Measurements from ENCODE around the gene TBC1D21. TPM values are rescaled to one million over a fixed set of nuclear protein-coding genes. Genes with fewer than 3 reads are reported as not detected.

Gene TBC1D21
- total RNA-seq, 1 experiment from 2014 or later: not detected

- H3K9me3 ChIP-seq (ENCODE audit: low read length): no peaks in the 10 kb centered on the region
- H3K4me3 ChIP-seq (ENCODE audit: low read length): no peak overlapping the region
- no peaks in the 10 kb centered on the region for H4K20me1 ChIP-seq (ENCODE audit: insufficient read depth, low read depth, low read length)
- H3K9me2 ChIP-seq (replicated peaks; ENCODE audit: insufficient read depth, low read length): no peaks in the 10 kb centered on the region
- no peaks in the 10 kb centered on the region for H3K79me2 ChIP-seq (ENCODE audit: low read length)
- H3K36me3 ChIP-seq (ENCODE audit: insufficient read depth, low read length): no peaks in the 10 kb centered on the region
- H3K4me2 ChIP-seq (ENCODE audit: low read depth, low read length, poor library complexity, severe bottlenecking): no peak overlapping the region
- H3K4me1 ChIP-seq (ENCODE audit: low read length): no peaks in the 10 kb centered on the region
- H3K27ac ChIP-seq (ENCODE audit: low read length): no peak overlapping the region
- no peak overlapping the region for H2AFZ ChIP-seq (ENCODE audit: low read length)
- no peaks in the 10 kb centered on the region for H3K27me3 ChIP-seq (ENCODE audit: low read length)
- H3K9ac ChIP-seq (ENCODE audit: low read length): no peak overlapping the region
- no peak for DNase-seq
Measured at GRCh38 chr15:73888224-73889041, 15.1 kb downstream of the TBC1D21 start.

- Histone ChIP-seq H3K4me2 (ENCODE audit: low read depth, low read length, poor library complexity, severe bottlenecking) (no peak overlapping the region), H3K27me3 (ENCODE audit: low read length) (no peaks in the 10 kb centered on the region)
Measured at GRCh38 chr15:73889053-73889761, 15.8 kb downstream of the TBC1D21 start.

GRCh38 chr15:73889762-73890124 is 16.4 kb downstream of the TBC1D21 start:
- H2AFZ ChIP-seq (ENCODE audit: low read length): no peak overlapping the region
- DNase-seq: no peak
- no peaks in the 10 kb centered on the region for H3K4me1 ChIP-seq (ENCODE audit: low read length)
- no peaks in the 10 kb centered on the region for H3K9me3 ChIP-seq (ENCODE audit: low read length)
- H3K36me3 ChIP-seq (ENCODE audit: insufficient read depth, low read length): no peaks in the 10 kb centered on the region
- H3K79me2 ChIP-seq (ENCODE audit: low read length): no peaks in the 10 kb centered on the region
- H3K27me3 ChIP-seq (ENCODE audit: low read length): no peaks in the 10 kb centered on the region
- no peaks in the 10 kb centered on the region for H4K20me1 ChIP-seq (ENCODE audit: insufficient read depth, low read depth, low read length)
- no peak overlapping the region for H3K27ac ChIP-seq (ENCODE audit: low read length)
- no peaks in the 10 kb centered on the region for H3K9me2 ChIP-seq (replicated peaks; ENCODE audit: insufficient read depth, low read length)
- no peak overlapping the region for H3K4me2 ChIP-seq (ENCODE audit: low read depth, low read length, poor library complexity, severe bottlenecking)
- H3K4me3 ChIP-seq (ENCODE audit: low read length): no peak overlapping the region
- H3K9ac ChIP-seq (ENCODE audit: low read length): no peak overlapping the region

More at GRCh38 chr15:73889053-73889761, 15.8 kb downstream of the TBC1D21 start:
- H3K9me2 ChIP-seq (replicated peaks; ENCODE audit: insufficient read depth, low read length): no peaks in the 10 kb centered on the region
- H3K9me3 ChIP-seq (ENCODE audit: low read length): no peaks in the 10 kb centered on the region
- H3K36me3 ChIP-seq (ENCODE audit: insufficient read depth, low read length): no peaks in the 10 kb centered on the region
- H4K20me1 ChIP-seq (ENCODE audit: insufficient read depth, low read depth, low read length): no peaks in the 10 kb centered on the region
- H3K4me3 ChIP-seq (ENCODE audit: low read length): no peak overlapping the region
- H3K79me2 ChIP-seq (ENCODE audit: low read length): no peaks in the 10 kb centered on the region
- H3K27ac ChIP-seq (ENCODE audit: low read length): no peak overlapping the region
- no peaks in the 10 kb centered on the region for H3K4me1 ChIP-seq (ENCODE audit: low read length)
- no peak overlapping the region for H2AFZ ChIP-seq (ENCODE audit: low read length)
- no peak for DNase-seq
- no peak overlapping the region for H3K9ac ChIP-seq (ENCODE audit: low read length)

- no peaks in the 10 kb centered on the region for H4K20me1 ChIP-seq (ENCODE audit: insufficient read depth, low read depth, low read length)
- peaks cover 7% of the 10 kb centered on the region; the same call in 1 of the 2 replicates for H3K4me1 ChIP-seq (ENCODE audit: low read length)
- no peaks in the 10 kb centered on the region for H3K9me3 ChIP-seq (ENCODE audit: low read length)
- H3K36me3 ChIP-seq (ENCODE audit: insufficient read depth, low read length): no peaks in the 10 kb centered on the region
- no peak overlapping the region for H2AFZ ChIP-seq (ENCODE audit: low read length)
- H3K79me2 ChIP-seq (ENCODE audit: low read length): no peaks in the 10 kb centered on the region
- H3K27me3 ChIP-seq (ENCODE audit: low read length): no peaks in the 10 kb centered on the region
- DNase-seq: no peak
- H3K9ac ChIP-seq (ENCODE audit: low read length): no peak overlapping the region
- no peak overlapping the region for H3K4me3 ChIP-seq (ENCODE audit: low read length)
- no peak overlapping the region for H3K27ac ChIP-seq (ENCODE audit: low read length)
- H3K4me2 ChIP-seq (ENCODE audit: low read depth, low read length, poor library complexity, severe bottlenecking): no peak overlapping the region
- H3K9me2 ChIP-seq (replicated peaks; ENCODE audit: insufficient read depth, low read length): no peaks in the 10 kb centered on the region
Measured at GRCh38 chr15:73891328-73892315, 18.3 kb downstream of the TBC1D21 start.

DNA sequence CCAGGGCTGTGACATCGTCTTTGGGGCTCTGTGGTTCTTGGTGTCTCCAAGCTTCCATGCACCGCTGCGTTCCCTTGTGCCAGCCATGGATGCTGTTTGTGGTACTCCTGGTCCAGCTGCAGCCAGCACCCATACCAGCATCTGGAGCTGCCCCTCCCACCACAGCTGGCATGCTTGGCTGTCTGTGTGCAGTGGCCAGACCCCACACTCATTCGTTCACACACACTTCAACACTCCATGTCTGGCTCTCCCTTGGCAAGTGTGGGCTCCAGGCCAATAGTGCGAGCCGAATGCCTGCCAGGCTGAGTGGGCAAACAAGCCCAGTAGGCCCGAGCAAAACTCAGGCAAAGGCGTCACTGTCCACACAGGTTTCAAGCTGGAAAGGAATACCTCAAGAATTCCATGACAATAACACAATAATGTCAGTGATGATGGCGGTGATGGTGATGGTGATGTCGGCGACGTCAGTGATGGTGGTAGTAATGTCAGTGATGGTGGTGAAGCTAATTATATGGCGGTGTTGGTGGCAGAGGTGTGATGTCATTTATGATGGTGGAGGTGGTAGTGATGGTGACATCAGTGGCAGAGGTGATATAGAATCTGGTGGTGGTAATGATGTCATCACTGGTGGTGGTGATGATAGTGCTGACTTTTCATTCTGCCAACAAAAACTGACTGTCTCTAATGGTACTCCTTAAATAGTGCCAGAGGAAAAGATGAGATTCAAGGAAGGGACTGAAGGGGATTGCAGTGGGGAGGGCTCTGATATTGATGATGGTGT is 19.3 kb downstream of the TBC1D21 start:
- H3K27ac ChIP-seq (ENCODE audit: low read length): no peak overlapping the region
- no peaks in the 10 kb centered on the region for H3K9me3 ChIP-seq (ENCODE audit: low read length)
- H3K79me2 ChIP-seq (ENCODE audit: low read length): no peaks in the 10 kb centered on the region
- no peak overlapping the region for H3K9ac ChIP-seq (ENCODE audit: low read length)
- H3K36me3 ChIP-seq (ENCODE audit: insufficient read depth, low read length): no peaks in the 10 kb centered on the region
- no peak overlapping the region for H2AFZ ChIP-seq (ENCODE audit: low read length)
- H3K4me2 ChIP-seq (ENCODE audit: low read depth, low read length, poor library complexity, severe bottlenecking): no peak overlapping the region
- no peaks in the 10 kb centered on the region for H3K27me3 ChIP-seq (ENCODE audit: low read length)
- no peaks in the 10 kb centered on the region for H4K20me1 ChIP-seq (ENCODE audit: insufficient read depth, low read depth, low read length)
- peaks cover 7% of the 10 kb centered on the region; the same call in 1 of the 2 replicates for H3K4me1 ChIP-seq (ENCODE audit: low read length)
- H3K9me2 ChIP-seq (replicated peaks; ENCODE audit: insufficient read depth, low read length): no peaks in the 10 kb centered on the region
- no peak for DNase-seq
- no peak overlapping the region for H3K4me3 ChIP-seq (ENCODE audit: low read length)

DNA sequence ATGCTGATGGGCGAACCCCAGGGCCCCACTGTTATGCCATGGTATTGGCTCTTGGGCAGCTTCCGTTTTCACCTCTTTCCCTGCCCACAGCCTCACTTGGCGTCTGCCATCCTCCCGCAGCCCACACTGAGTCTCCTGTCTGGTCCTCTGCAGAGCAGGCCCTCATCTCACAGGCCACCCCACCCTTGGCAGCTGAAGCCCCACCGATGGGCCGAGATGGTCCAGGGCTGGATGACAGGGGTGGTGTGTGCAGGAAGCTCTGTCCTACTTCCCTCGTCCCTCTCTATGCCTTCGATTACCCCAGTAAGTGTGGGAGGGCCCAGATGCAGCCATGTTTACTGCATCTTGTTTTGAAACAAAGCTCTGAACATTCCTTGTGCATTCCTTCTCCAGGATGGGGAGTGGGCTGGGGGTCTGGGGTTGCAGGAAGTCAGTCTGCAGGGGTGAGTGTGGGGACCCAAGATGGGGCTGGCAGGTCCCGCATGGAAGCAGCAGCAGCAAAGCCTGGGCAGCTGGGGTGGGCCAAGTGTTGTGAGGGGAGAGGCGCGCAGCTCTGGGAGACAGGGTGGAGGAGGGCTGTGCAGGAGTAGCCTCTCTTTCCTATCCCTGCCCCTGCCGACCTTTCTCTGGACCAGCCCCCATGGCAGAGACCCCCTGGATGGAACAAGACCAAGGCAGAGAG is 20.9 kb downstream of the TBC1D21 start:
- Histone ChIP-seq H3K27me3 (ENCODE audit: low read length) (no peaks in the 10 kb centered on the region), H3K36me3 (ENCODE audit: insufficient read depth, low read length) (no peaks in the 10 kb centered on the region), H3K4me2 (ENCODE audit: low read depth, low read length, poor library complexity, severe bottlenecking) (no peak overlapping the region), H2AFZ (ENCODE audit: low read length) (no peak overlapping the region), H3K4me3 (ENCODE audit: low read length) (no peak overlapping the region), H3K4me1 (ENCODE audit: low read length) (peaks cover 7% of the 10 kb centered on the region; the same call in 1 of the 2 replicates), H3K79me2 (ENCODE audit: low read length) (no peaks in the 10 kb centered on the region), H3K9me2 (replicated peaks; ENCODE audit: insufficient read depth, low read length) (no peaks in the 10 kb centered on the region), H3K9ac (ENCODE audit: low read length) (no peak overlapping the region), H4K20me1 (ENCODE audit: insufficient read depth, low read depth, low read length) (no peaks in the 10 kb centered on the region), H3K9me3 (ENCODE audit: low read length) (no peaks in the 10 kb centered on the region), H3K27ac (ENCODE audit: low read length) (no peak overlapping the region)
- no peak for DNase-seq
